MCF 10A (cell line): Measurements from ENCODE around the gene PCA3. TPM values are rescaled to one million over a fixed set of nuclear protein-coding genes. Genes with fewer than 3 reads are reported as not detected.

Source experiments
- BruUV-seq: library from RNA; stranded (reverse); fragments of 400-500 nt; replicated peaks from 2 replicates; lab custom pipeline; 2021; lab: Mats Ljungman, UMichigan
- CTCF ChIA-PET: fragments of 300-600 bp; sonication (Branson Sonifier 250); formaldehyde crosslinking; extraction: SDS; loops from one replicate; lab custom pipeline; 2021; ENCODE audit warnings: antibody characterized with exemption, inconsistent platforms; lab: Yijun Ruan, JAX
- POLR2A ChIA-PET: fragments of 300-600, 350-650 bp; sonication (Branson Sonifier 250); formaldehyde crosslinking; extraction: SDS; loops from one replicate; lab custom pipeline; 2020; ENCODE audit warnings: antibody characterized with exemption, inconsistent platforms; lab: Yijun Ruan, JAX
- DNase-seq: peaks from one replicate; pipeline ENCODE4 v3.0.0-alpha.2; 2018; ENCODE audit not compliant: unreplicated experiment
- H3K27ac Mint-ChIP-seq: one replicate; pipeline ENCODE4 v1.8.0; 2022; ENCODE audit warnings: mild to moderate bottlenecking, low read depth, mixed read lengths; ENCODE audit not compliant: unreplicated experiment
- H3K27me3 Mint-ChIP-seq: one replicate; pipeline ENCODE4 v1.8.0; 2022; ENCODE audit warnings: mixed read lengths; ENCODE audit not compliant: insufficient read depth, unreplicated experiment
- H3K36me3 Mint-ChIP-seq: one replicate; pipeline ENCODE4 v1.8.0; 2022; ENCODE audit warnings: mild to moderate bottlenecking, moderate library complexity, mixed read lengths; ENCODE audit not compliant: insufficient read depth, unreplicated experiment
- H3K4me1 Mint-ChIP-seq: one replicate; pipeline ENCODE4 v1.8.0; 2022; ENCODE audit warnings: mixed read lengths; ENCODE audit not compliant: insufficient read depth, unreplicated experiment
- H3K4me3 Mint-ChIP-seq: one replicate; pipeline ENCODE4 v1.8.0; 2022; ENCODE audit warnings: mild to moderate bottlenecking, moderate library complexity, mixed read lengths; ENCODE audit not compliant: unreplicated experiment
- H3K9me3 Mint-ChIP-seq: one replicate; pipeline ENCODE4 v1.8.0; 2022; ENCODE audit warnings: mixed read lengths; ENCODE audit not compliant: unreplicated experiment
- intact Hi-C: fragments of 100-400 bp; cut with micrococcal nuclease; formaldehyde crosslinking; loops from 2 replicates; pipeline ENCODE4 v1.14.1; 2022
- total RNA-seq: library from RNA; stranded (reverse); gene quantifications from 2 replicates; pipeline ENCODE4 v1.2.3, GENCODE V29; 2022
- TF ChIP-seq, protein P1 (sequence below): fragments of 200-600 bp; IDR thresholded peaks from one replicate; pipeline ENCODE4 v1.8.0; 2022; ENCODE audit warnings: antibody characterized with exemption, mild to moderate bottlenecking; ENCODE audit not compliant: unreplicated experiment

The PCA3 gene
- total RNA-seq, 1 experiment from 2014 or later = not detected

GRCh38 chr9:76820431-76820830 is 56.2 kb downstream of the PCA3 start:
- Mint-ChIP-seq H3K4me1 (peaks cover 16% of the 10 kb centered on the region), H3K36me3 (no peaks in the 10 kb centered on the region)
- intact Hi-C loops = no loop called here

GRCh38 chr9:76827296-76828080 is 63.2 kb downstream of the PCA3 start:
- no peak overlapping the region for H3K27ac Mint-ChIP-seq
- H3K4me1 Mint-ChIP-seq = no peaks in the 10 kb centered on the region
- TF ChIP-seq, protein P1, sequence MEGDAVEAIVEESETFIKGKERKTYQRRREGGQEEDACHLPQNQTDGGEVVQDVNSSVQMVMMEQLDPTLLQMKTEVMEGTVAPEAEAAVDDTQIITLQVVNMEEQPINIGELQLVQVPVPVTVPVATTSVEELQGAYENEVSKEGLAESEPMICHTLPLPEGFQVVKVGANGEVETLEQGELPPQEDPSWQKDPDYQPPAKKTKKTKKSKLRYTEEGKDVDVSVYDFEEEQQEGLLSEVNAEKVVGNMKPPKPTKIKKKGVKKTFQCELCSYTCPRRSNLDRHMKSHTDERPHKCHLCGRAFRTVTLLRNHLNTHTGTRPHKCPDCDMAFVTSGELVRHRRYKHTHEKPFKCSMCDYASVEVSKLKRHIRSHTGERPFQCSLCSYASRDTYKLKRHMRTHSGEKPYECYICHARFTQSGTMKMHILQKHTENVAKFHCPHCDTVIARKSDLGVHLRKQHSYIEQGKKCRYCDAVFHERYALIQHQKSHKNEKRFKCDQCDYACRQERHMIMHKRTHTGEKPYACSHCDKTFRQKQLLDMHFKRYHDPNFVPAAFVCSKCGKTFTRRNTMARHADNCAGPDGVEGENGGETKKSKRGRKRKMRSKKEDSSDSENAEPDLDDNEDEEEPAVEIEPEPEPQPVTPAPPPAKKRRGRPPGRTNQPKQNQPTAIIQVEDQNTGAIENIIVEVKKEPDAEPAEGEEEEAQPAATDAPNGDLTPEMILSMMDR = no peak
- no peak overlapping the region for H3K4me3 Mint-ChIP-seq
- no peaks in the 10 kb centered on the region for H3K27me3 Mint-ChIP-seq
- BruUV-seq = no TSS peak
- ChIA-PET POLR2A (interaction anchor here (0.7 kb wide), 1 partner anchor 8 kb away, joined by 3 read pairs; no protein-coding TSS in a partner anchor), CTCF (interaction anchor here (1.0 to 1.6 kb wide), 2 partner anchors 18 to 32 kb away, joined by 3 to 8 read pairs; no protein-coding TSS in a partner anchor)
- intact Hi-C loops = no loop called here
- H3K36me3 Mint-ChIP-seq = no peaks in the 10 kb centered on the region
- peaks cover 8% of the 10 kb centered on the region for H3K9me3 Mint-ChIP-seq
- DNase-seq = no peak

More at GRCh38 chr9:76820431-76820830, 56.2 kb downstream of the PCA3 start:
- CTCF ChIA-PET = interaction anchor here (1.6 kb wide), 1 partner anchor 11 kb away, joined by 8 read pairs; no protein-coding TSS in a partner anchor
- Mint-ChIP-seq H3K4me3 (no peak overlapping the region), H3K9me3 (no peaks in the 10 kb centered on the region), H3K27me3 (no peaks in the 10 kb centered on the region), H3K27ac (no peak overlapping the region)
- no TSS peak for BruUV-seq
- DNase-seq = no peak
- TF ChIP-seq, protein P1 = no peak
- POLR2A ChIA-PET = no interaction called here

- CTCF ChIA-PET = interaction anchor here (0.7 to 1.0 kb wide), 3 partner anchors 19 to 256 kb away, joined by 3 read pairs; no protein-coding TSS in a partner anchor
- no peak for DNase-seq
- no TSS peak for BruUV-seq
- Mint-ChIP-seq H3K4me1 (no peaks in the 10 kb centered on the region), H3K4me3 (no peak overlapping the region), H3K27ac (no peak overlapping the region), H3K27me3 (no peaks in the 10 kb centered on the region), H3K9me3 (peaks cover 8% of the 10 kb centered on the region), H3K36me3 (no peaks in the 10 kb centered on the region)
- intact Hi-C loops = no loop called here
- TF ChIP-seq, protein P1 = no peak
- POLR2A ChIA-PET = no interaction called here
Observed at GRCh38 chr9:76828447-76828846, 64.2 kb downstream of the PCA3 start.

DNA sequence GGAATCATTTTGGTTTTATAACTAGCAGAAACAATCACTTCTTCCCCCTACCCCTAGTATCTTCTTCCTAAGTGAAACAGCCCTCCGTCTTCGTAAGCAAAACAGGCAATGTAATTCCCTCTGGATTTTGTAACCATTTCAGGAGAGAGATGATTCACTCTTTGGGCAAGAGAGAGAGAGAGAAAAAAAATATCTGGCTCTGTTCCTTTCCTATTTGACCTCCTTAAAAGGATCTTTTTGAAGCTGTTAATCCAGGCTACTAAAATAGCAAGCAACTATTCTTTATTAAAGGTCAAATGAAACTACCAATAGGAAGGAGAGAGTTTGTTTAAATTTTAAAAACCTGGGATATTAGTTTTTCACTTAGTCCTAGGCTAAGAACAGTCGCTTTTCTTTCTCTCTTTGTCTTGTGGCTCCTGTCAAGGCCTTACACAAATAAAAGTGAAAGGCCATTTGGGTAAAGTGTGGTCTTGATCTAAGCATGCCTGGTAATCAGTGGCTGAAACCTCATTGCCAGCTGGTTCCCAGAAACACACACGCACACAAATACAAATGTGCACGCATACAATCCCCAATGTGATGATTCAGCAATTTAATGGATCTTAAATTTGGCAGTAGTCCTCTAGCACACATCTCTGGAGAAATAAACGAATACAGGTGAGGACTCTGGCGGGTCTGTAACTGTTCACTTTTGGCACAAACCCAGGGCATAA is 71.5 kb downstream of the PCA3 start:
- Mint-ChIP-seq H3K9me3 (no peaks in the 10 kb centered on the region), H3K4me3 (peak overlapping the region; percentile 18), H3K36me3 (no peaks in the 10 kb centered on the region), H3K27me3 (no peaks in the 10 kb centered on the region), H3K4me1 (peaks cover 20% of the 10 kb centered on the region), H3K27ac (peak overlapping the region; percentile 79)
- BruUV-seq = no TSS peak
- CTCF ChIA-PET = interaction anchor here (1.0 to 1.8 kb wide), 3 partner anchors 16 to 316 kb away, joined by 3 to 5 read pairs (median 4); no protein-coding TSS in a partner anchor
- intact Hi-C loops = no loop called here
- TF ChIP-seq, protein P1 = no peak
- DNase-seq = peak; percentile 78
- POLR2A ChIA-PET = interaction anchor here (0.6 to 1.3 kb wide), 5 partner anchors 18 to 518 kb away, joined by 3 to 5 read pairs (median 4); no protein-coding TSS in a partner anchor
